CD4-positive, alpha-beta T cell treated with Interleukin-21 for 1 hour (primary cell): ENCODE measurements around the gene PNKP.
"Not testable (repeated sequence)": the region's sequence is repeated elsewhere in the genome, so short reads cannot be mapped to it uniquely, and the experiment has no call there.

Source experiments
- DNase-seq: peaks from one replicate; pipeline ENCODE4 v3.0.0-alpha.2; 2020

Gene PNKP

DNA sequence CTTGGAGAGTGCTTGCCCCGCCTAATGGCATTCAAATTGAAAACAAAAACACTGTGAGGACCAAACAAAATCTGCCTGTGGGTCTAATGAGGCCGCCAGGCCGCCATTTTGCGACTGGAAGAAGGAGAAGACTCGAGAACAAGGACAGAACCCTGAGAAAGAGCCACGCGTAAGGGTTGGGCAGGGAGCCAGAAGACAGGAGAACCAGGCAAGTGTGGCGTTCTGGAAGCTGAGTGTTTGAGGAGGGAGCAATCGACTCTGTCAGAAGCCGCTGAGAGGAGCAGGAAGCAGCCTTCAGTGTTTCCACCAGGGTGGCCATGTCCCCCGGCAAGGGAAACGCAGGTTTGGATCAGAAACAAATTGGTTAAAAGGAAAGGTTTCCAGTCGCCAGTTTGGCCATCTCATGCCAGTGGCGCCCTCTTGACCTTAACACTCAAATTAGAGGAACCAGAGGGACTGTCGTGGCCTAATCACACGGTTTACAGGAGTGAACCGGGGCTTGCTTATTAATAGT, 26.6 kb downstream of the PNKP start:
- no peak for DNase-seq

DNA sequence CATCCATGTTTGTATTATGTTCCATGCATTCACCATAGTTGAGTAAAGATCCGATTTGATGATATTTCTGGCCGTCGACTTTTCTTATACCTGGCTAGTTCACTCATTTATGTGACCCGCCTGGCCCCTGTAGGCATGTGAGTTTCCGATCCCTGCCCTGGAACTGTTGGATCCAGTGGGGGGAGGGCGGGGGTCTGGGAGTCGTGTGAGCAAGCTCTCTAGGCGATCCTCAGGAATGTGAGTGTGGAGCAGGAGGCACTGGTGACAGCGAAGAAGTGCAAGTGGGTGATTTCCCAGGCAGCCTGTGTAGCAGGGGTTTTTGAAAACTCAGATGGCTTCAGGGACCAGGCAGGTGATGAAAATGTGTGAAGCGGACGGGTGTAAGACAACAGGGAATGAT, 27.1 kb downstream of the PNKP start:
- no peak for DNase-seq

DNA sequence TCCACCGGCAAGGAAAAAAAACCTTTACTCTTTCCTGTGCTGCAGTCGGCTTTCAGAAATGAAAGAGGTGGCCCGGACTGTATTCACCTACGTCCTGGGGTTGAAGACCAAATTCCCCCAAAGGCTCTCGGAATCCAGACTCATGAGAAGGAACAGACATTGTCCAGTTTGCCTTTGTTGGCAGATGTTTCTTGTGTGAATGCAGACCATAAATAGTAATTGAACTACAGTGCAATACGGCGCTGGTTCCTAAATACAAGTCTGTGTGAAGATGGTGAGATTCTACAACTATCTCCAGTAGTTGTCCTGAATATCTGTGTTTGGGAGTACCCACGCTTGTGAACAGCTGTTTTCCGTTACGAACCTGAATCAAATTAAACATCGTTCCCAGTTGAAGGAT, 27.7 kb downstream of the PNKP start:
- DNase-seq, result no peak

DNA sequence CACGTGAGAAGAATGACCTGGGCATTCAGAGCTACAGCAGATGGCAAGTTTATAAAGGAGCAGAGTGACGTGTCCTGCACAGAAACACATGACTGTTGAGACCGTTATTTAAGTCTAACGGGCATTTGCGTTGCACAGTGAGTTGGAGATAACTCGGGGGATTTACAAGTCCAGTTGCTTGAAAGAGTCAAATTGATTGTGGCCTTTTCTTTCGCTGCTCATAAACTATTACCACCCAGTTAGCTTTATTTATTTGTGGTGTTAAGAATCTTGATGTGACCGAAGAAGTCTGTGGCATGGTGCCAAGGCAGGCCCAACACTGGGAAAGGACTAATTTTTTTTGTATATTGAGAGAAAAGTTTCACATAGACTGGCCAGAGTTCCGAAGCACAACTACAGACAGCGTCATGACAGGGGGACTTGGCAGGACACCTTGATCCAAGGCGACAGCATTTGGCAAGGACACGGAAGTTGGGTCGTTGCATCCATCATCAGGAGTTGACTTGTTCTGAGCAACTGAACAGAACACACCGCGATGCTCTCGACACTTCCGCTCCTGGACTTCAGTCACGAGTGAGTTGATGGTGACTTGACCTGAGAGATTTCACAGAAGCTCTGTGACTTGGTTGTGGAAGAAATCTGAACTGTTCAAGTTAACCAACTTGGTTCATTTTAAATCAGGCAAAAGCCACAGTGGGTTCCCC, 28.3 kb downstream of the PNKP start:
- no peak for DNase-seq

DNA sequence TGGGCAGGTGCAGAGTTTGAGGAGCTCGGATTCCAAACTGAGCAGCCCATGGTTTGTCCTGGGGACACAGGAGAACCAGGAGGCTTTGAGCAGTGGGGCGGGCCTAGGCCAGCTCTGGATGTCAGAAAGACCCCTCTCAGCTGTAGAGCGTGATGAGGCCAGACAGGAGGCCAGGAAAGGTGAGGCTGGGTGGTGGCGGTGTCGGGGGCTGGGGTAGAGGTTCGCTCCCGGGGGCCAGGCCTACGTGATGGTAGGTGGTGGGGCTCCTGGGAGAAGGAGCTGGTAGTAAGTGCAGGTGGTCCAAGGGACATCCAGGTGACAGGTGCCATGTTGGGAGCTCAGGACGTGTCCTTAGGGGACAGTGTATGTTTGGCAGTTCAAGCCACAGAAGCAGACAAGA, 30.0 kb downstream of the PNKP start:
- DNase-seq, result no peak

DNA sequence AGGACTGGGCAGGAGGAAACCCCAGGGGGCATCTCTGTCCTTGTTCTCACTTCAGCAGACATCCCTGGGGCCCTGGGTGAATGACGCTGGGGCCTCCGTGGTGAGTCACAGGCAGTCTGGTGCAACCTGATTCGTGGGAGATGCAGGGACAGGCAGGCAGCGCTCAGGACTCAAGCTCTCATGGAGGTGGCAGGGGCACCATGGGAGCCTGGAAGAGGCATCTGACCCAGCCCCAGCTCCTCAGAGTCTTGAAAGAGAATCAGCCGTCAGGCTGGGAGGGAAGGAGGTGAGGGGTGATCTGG, 30.4 kb downstream of the PNKP start:
- DNase-seq, result no peak

DNA sequence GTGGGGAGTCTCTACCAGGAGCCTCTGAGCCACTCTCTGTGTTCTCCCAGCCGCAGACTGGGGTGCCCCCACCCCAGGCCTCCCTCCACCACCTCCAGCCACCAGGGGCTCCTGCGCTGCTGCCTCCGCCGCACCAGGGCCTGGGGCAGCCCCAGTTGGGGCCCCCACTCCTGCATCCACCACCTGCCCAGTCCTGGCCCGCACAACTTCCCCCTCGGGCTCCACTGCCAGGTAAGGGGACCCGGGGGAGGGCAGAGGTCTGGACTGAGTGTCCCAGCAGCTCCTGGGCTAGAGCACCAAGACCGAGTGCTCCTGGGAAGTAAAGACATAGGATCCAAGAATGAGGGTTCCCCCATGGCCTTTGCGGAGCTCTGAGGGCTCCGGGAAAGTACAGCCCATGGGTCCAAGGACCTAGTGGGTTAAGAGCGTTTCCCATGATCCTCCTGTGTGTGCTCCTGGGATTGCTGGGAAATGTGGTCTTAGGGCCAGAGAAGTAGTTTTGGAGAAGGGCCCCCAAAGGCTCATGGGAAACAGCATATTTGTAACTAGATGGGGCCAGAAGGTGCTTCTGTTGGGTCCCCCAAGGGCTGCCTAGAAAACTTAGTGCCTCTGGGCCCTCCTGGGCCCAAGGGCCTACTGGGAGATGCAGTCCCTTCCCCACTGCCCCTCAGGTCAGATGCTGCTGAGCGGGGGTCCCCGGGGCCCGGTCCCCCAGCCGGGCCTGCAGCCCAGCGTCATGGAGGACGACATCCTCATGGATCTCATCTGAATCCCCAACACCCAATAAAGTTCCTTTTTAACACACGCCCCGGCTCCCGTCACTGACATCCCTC, 31.0 kb downstream of the PNKP start:
- DNase-seq, result no peak

DNA sequence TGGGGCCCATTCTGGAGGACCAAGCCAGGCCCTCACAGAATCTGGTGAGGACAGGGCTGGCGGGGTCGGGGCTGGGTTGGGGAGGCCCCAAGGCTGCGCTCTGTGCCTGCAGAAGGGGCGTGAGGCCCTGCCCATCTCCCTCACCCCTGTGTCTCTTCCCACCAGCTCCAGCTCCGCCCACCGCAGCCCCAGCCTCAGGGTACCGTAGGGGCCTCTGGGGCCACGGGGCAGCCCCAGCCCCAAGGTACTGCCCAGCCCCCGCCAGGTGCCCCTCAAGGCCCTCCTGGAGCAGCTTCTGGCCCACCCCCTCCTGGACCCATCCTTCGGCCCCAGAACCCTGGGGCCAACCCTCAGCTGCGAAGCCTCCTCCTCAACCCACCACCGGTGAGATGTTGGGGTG, 31.8 kb downstream of the PNKP start:
- no peak for DNase-seq

DNA sequence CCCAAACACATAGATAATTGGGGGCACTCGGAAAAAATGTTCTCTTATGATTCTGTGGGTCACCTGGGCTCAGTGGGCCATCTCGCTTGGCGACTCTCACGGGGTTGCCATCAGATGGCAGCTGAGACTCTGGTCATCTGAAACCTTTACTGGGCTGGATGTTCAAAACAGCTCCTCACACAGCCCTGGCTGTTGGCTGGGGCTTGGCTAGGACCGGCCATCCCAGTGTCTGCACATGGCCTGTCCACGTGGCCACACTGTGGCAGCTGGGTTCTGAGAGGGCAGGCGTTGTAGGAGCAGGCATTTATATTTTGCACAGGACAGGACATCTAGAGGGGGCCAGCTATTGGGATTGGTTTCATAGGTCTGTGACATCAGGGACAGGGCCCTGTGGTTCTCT, 33.8 kb downstream of the PNKP start:
- no peak for DNase-seq

DNA sequence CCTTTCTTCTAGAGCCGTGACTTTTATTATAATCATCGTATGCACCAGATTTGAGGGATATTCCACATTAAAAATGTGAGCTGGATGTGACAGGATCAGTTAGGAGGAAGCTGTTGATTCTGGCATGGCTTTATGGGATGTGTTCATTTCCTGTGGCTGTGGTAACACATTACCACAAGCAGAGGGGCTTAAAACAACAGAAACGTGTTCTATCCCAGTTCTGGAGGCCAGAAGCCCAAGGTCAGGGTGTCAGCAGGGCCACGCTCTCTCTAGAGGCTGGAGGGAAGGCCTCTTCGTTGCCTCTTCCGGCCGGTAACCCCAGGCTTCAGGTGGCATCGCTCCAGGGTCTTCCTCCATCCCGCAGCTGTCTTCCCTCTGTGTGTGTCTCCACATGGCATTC, 34.8 kb downstream of the PNKP start:
- DNase-seq, result no peak

DNA sequence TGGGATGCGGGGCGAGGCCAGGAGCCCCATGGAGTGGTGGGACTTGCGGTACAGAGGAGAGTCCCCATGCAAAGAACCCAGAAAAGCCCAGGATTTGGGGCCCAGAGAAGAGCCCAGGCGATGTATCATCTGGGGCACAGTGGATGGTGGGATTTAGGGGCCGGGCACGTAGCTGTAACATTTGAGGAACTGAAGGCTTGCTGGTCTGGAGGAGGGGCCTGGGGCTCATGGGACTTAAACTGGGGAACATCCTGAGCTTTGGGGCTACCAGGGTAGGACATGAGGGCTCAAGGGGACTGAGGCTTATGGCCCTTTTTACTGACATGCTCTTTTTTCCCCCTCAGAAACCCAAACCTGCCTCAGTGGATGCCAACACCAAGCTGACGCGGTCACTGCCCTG, 35.8 kb downstream of the PNKP start:
- no peak for DNase-seq

DNA sequence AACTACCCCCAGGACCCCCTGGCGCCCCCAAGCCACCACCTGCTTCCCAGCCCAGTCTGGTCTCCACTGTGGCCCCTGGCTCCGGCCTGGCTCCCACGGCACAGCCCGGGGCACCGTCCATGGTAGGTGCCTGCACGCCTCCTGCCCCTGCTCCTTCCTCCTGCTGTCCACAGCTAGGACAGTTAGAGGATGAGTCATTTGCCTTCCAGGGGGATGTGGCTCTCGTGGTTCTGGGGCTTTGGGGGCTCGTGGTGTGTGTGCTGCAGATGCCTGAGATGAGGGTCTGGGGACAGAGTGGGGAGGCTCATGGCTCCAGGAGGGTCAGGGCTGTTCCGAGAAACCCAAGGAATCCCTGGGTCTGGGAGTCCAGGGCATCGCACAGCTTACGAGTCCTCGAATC, 36.6 kb downstream of the PNKP start:
- no peak for DNase-seq

DNA sequence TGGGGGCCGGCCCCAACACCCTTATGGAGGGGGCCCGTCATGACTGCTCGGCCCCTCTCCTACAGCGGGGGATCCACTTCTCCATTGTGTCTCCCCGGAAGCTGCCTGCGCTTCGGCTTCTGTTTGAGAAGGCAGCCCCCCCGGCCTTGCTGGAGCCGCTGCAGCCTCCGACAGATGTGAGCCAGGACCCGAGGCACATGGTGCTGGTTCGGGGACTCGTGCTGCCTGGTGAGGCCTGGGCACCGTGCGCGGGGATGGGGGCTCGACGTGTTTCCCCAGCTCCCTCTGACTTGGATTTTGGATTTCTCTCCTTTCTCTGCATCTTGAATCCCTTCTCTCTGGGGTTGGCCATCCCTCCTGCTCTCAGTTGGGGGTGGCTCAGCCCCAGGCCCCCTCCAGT, 37.7 kb downstream of the PNKP start:
- DNase-seq, result no peak

DNA sequence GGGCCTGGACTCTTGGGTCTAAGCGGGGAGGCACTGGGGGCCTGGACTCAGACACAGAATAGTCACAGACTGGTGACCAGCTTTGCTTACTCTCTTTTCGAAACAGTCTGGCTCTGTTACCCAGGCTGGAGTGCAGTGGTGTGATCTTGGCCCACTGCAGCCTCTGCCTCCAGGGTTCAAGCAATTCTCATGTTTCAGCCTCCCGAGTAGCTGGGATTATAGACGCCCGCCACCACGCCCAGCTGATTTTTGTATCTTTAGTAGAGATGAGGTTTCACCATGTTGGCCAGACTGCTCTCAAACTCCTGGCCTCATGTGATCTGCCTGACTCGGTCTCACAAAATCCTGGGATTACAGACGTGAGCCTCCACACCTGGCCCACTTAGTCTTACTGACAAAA, 38.2 kb downstream of the PNKP start:
- DNase-seq, result no peak

DNA sequence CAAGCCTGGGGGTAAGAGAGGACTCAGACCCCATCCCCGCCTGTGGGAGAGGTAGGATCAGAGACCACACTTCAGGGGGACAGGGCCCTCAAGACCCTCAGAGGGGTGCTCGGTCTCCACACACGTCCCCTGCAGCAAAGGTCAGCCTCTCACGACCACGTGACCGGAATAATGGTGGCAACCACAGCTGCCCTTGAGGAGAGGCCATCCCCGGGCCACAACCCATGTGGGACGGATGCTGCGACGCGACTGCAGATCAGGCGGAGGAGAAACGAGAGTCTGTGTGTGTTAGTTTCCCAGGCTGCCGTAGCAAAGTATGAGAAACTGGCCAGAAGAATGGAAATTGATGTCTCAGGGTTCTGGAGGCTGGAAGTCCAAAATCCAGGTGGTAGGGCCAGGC, 40.3 kb downstream of the PNKP start:
- DNase-seq, result no peak

DNA sequence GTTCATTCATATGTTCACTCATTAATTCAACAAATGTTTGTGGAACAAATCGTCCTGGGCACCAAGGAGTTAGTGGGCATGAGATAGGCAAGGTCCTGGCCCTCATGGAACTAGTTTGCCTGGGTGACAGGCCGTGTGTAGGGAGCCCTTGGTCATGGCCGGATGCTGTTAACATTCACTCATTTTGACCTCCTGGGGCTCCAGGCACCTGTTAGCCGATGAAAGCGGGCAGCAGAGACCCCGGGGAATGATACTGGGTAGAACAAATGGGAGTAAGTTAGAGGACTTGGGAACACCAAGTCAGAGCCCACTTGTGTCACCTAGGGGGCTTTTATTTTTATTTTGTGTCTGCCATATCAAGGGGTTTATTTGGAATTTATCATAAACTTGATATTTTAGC, 42.7 kb downstream of the PNKP start:
- no peak for DNase-seq

DNA sequence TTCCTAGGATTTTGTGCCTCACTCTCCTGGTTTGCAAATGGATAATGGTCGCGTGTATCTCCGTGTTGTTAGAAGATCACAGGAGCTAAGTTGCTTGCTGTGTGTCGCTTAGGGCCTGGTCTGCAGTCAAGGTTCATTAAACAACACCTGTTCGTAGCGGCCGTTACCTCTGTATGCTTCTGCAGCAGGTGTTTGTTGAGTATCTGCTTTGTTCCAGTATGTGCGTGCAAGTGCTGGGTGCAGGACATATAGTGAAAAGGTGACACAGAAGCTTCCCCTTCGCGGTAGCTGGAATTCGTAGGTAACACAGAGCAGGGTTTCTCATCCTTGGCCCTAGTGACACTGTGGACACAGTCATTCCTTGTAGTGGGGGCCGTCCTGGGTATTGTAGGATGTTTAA, 43.9 kb downstream of the PNKP start:
- no peak for DNase-seq

DNA sequence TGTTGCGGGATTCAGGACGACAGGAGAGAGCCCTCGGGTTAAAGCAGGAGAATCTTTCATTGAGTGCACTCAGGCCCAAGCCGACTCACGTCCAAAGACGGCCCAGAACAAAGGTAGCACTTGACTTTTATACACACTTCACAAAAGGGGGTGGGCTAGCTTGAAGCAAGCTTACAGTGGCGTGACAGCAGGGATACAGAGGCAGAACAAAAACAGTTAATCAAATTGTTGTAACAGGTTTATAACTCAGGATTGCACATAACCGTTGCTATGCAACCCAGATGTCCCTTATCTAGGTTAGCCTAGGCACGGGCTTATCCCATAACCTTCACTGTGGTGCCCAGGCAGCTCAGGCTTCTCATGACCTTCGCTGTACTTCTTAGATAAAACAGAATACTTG, 47.3 kb downstream of the PNKP start:
- no peak for DNase-seq

DNA sequence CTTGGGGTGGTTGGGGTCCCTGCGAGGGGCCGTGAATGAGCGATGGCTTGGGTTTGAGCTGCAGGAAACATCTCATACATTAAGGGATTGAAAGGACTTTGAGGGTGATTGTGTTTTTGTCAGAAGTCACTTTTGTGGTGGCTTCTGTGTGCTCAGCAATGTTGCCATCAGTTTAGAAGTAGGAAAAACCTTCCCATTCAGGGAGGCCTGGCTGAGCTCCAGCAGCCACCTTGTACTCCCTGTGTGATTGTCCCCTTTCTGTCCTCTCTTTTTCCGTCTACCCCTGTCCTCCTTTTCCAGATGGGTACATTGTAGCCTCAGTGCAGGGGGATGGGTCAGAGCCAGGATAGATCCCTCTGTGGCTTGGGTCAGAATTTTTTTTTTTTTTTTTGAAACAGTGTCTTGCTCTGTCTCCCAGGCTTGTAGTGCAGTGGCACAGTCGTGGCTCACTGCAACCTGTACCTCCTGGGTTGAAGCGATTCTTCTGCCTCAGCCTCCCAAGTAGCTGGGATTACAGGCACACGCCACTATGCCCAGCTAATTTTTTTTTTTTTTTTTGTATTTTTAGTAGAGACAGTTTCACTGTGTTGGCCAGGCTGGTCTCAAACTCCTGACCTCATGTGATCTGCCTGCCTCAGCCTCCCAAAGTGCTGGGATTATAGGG, 47.8 kb downstream of the PNKP start:
- DNase-seq, result not testable (repeated sequence)

DNA sequence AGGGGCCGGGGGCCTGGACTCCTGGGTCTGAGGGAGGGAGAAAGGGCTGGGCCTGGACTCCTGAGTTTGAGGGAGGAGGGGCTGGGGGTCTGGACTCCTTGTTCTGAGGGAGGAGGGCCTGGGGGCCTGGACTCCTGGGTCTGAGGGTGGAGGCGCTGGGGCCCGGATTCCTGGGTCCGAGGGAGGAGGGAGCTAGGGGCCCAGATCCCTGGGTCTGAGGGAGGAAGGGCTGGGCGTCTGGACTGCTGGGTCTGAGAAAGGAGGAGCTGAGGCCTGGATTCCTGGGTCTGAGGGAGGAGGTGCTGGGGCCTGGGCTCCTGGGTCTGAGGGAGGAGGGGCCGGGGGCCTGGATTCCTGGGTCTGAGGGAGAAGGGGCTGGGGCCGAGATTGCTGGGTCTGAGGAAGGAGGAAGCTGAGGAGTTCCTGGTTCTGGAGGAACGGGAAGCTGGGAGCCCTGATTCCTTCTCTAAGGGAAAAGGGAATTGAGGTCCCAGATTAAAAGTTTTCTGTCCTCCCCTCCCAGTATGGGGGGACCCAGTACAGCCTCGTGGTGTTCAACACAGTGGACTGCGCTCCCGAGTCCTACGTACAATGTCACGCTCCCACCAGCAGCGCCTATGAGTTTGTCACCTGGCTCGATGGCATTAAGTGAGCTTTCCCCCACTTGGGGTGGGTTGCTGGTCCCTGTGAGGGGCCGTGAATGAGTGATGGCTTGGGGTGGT, 48.6 kb downstream of the PNKP start:
- DNase-seq, result no peak

DNA sequence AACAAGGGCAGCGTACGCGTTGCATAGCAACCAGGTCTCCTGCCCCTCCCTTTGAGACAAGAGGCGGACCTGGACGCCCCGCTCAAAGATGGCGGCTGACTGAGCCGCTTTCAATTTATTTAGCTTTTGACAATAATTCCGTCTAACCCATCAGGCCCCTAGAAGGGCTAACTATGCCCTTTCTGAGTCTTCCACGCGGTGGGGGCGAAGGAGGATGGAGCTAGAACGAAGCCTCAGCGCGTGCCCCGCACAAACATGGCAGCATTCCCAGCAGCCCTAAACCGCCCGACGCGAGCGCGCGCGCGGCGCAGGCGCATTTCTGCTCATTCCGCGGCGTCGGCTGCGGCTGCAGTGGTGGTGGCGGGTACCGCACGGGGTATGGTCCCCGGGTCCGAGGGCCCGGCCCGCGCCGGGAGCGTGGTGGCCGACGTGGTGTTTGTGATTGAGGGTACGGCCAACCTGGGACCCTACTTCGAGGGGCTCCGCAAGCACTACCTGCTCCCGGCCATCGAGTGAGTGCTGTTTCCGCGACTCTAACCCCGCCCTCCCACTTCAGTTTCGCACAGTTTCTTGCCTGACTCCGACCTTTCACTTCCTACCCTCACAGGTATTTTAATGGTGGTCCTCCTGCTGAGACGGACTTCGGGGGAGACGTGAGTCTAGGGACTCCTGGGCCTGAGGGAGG, 49.3 kb downstream of the PNKP start, which contains the start of gene MED25:
Gene MED25, plus strand, starts transcription at position 326 of the 685 bp plus-strand sequence. Its CDS starts 53 bp downstream, at position 379.
- peak; percentile 90 for DNase-seq

DNA sequence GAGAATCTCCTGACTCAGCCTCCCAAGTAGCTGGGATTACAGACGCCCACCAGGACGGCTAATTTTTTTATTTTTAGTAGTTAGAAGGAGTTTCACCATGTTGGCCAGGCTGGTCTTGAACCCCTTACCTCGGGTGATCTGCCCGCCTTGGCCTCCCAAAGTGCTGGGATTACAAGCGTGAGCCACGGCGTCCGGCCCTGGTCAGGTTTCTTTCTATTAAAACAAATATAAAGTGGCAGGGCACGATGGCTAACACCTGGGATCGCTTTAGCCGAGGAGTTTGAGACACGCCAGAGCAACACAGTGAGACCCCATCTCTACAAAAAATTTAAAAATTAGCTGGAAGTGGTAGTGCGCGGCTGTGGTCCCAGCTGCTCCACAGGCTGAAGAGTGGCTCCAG, 50.8 kb downstream of the PNKP start:
- DNase-seq, result no peak

DNA sequence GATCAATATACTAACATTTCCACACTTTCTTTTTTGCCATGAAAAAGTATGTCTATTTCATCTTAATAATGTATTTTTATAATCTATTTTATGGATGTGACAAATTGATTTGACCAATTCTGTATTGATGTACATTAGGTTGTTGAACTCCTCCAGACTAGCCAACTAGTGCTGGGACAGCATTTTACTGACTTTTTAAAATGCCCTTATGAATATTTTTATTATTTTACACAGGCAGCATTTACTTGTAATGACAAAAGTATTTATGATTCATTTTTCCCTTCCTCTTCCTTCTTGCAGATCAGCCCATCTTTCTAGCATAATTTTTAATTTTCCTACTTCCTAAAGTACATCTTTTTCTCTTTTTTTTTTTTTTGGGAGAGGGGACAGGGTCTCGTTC, 53.4 kb downstream of the PNKP start:
- DNase-seq, result peak; percentile 34
